Fibroblast of villous mesenchyme (primary cell): ENCODE data around the gene INTS11. TPM values are rescaled to one million over a fixed set of nuclear protein-coding genes. Genes with fewer than 3 reads are reported as not detected.

Experiments
- DNase-seq: peaks from one replicate; pipeline ENCODE4 v3.0.0-alpha.2; 2010; ENCODE audit warnings: low read depth
- H3K4me3 ChIP-seq: 2 replicates; pipeline ENCODE4 v1.5.1; 2011; ENCODE audit warnings: low read depth, mild to moderate bottlenecking, low read length
- total RNA-seq: library from RNA; depleted of rRNA; stranded (reverse); fragments of >200 nt; gene quantifications from 2 replicates; pipeline ENCODE4 v1.2.3, GENCODE V29; 2012
- TF ChIP-seq, protein P1 (sequence below): IDR thresholded peaks from 2 replicates; pipeline ENCODE4 v1.5.1; 2012; ENCODE audit warnings: low read depth, mild to moderate bottlenecking, low read length; ENCODE audit not compliant: insufficient read depth

The INTS11 gene
- total RNA-seq: 57.9 and 61.2 TPM in 2 replicates

DNA sequence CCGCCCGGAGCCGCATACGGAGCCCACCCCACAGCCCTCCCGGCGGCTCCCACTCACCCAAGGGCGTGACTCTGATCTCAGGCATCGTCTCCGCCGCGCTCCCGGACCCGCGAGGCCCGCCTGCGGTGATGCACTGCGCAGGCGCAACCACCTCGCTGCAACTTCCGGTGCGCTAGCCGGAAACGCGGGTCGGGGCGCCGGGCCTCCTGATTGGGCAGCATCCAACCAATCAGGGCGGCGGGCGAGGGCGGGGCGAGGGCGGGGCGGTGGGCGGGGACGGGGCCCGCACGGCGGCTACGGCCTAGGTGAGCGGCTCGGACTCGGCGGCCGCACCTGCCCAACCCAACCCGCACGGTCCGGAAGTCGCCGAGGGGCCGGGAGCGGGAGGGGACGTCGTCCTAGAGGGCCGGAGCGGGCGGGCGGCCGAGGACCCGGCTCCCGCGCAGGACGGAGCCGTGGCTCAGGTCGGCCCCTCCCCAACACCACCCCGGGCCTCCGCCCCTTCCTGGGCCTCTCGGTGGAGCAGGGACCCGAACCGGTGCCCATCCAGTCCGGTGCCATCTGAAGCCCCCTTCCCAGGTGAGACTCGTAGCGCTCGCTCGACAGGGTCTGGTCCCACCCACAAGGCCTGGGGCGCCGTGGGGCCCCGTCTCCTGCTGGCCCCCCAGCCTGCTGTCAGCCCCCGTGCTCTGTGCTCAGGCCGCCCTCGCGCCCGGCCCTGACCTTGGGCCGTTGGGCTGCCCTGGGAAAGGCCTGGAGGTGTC lies at the start of gene INTS11, which contains the start of gene CPTP:
INTS11 (minus strand) TSS at position 137 of the 764 bp plus-strand sequence; CDS start at position 85, 52 bp downstream.
CPTP (plus strand) TSS at position 279 of the 764 bp plus-strand sequence. CDS start 2,109 bp downstream, outside the sequence.
- TF ChIP-seq, protein P1, sequence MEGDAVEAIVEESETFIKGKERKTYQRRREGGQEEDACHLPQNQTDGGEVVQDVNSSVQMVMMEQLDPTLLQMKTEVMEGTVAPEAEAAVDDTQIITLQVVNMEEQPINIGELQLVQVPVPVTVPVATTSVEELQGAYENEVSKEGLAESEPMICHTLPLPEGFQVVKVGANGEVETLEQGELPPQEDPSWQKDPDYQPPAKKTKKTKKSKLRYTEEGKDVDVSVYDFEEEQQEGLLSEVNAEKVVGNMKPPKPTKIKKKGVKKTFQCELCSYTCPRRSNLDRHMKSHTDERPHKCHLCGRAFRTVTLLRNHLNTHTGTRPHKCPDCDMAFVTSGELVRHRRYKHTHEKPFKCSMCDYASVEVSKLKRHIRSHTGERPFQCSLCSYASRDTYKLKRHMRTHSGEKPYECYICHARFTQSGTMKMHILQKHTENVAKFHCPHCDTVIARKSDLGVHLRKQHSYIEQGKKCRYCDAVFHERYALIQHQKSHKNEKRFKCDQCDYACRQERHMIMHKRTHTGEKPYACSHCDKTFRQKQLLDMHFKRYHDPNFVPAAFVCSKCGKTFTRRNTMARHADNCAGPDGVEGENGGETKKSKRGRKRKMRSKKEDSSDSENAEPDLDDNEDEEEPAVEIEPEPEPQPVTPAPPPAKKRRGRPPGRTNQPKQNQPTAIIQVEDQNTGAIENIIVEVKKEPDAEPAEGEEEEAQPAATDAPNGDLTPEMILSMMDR: no peak
- H3K4me3 ChIP-seq: peak within 1 kb of the TSS; percentile 83
- peak; percentile 92 for DNase-seq

DNA sequence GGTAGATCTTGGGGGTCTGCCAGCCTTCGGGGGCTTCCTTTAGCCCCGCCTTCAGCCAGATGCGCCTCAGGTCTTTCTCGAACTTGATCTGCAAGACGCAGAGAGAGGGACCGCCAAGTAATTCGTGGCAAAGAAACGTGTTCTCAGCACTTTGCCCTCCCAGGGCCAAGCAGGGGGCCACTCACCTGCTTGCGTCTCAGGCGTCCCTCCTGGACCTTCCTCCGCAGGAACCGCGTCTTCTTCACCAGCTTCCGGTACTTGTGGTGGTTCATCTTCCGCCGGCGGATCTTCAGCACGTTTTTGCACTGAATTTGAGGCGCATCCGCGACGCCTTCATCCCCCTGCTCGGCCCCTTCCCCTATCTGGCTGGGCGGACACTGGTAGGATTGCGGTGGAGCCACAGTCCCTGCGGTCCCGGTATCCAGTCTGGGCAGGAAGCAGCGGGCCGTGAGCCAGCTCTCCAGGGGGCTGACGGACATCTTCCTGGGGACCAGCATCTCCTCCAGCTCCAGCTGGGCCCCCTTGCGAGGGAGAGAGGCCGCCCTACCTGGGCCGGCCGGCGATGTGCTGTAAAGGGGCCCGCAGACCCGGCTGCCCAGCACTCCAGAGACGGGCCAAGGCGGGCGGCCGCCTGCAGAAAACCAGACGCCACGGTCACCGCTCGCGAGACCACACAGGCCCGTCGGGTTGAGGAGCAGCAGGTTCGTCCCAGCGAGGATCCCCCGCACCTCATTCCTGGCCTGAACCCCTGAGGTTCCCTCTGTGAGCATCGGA lies 49.5 kb upstream of the INTS11 start:
- TF ChIP-seq, protein P1: no peak
- DNase-seq: no peak
- H3K4me3 ChIP-seq: peak overlapping the region; percentile 80

DNA sequence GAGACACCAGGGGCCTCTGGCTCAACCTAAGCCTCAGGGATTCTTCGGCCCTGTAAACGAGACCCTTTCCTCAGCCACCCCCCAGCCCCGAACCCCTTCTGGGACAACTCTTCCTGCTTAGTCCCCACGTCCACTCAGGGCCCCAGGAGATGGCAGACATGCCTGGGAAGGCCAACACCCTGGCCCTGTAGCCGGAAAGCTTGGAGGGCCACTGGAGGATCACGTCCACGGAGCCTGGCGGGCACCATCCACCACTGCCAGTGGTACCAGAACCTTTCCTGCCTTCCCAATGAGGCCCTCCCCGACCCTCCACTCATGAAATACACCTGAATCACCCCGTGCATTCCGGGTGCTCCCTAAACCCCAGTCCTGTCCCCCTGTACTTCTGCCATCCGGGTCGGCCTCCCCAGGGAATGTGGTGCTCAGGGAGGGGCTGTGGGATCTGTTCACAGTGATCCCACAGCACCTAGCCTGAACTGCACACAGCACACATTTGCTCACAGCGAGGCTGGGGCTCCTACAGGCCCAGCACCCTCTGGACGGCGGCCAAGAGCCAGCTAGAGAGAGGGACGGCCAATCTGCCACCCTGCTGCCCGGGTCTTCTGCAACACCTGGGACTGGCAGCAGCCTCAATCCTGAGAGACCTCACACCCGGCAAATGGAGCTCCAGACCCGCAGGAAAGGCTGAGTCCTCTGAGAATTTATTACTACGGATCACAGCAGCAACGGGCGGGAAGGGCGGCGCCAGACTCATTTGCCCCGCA lies 48.8 kb upstream of the INTS11 start:
- peak overlapping the region; percentile 80 for H3K4me3 ChIP-seq
- no peak for DNase-seq
- TF ChIP-seq, protein P1: no peak

DNA sequence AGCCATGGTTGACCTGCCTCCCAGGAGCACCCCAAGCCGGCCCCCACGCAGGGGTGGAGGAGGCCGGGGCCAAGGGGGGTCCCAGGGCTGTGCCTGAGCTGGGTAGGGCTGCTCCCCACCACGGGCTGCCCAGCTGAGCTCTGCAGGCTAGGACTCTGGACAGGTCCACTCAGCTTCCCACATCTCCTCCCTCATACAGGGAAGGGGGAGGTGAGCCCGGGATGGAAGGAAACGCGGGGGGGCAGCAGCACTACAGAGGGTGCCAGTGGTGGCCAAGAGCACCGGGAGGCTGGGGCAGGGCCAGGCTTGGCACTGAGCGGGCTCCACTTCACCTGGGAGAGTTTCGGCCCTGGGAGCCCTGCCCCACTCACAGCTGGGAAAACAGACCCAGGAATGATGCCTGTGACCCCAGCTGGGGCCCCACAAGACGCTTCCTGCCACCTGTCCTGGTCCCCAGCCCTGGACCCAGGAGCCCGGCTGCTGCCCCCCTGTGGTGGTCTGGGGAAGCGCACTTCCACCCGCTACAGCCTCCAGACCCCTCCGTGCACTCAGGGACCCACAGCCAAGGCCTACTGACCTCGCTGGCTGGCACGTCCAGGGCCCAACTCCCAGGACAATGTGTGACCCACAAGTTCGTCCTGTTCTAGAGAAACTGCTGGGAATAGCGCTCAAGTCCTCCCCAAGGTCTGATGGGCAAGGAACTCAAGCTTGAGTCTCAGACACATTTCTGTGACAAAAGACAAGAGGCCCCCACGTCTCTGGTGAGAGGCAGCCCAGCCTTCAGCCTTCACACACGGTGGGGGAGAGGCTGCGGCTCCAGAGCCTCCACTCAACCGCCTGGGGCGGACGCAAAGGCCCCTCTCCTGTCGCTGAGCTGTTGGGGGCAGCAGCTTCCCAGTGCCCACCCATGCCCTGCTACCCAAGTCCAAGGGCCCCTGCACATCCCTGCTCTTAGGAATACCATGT lies 47.6 kb upstream of the INTS11 start:
- peak; percentile 61 for DNase-seq
- H3K4me3 ChIP-seq: no peak overlapping the region
- TF ChIP-seq, protein P1: peak; percentile 93

DNA sequence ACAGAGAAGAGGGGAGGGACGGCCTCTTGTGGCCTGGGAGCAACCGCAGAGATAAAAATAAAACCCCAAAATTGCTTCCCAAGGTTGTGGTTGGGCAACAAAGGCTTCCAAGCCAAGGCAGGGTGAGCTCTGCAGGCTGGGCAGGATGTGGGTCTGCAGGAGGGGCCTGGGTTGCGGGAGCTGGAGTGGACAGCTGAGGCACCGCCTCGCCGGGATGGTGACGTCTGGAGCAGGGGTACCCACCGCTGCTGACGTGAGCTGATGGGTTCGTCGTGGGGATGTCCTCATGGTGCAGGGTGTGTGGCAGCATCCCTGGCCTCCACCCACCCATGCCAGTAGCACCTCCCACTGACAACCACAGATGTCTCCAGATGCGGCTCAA lies 46.9 kb upstream of the INTS11 start:
- TF ChIP-seq, protein P1: no peak
- no peak overlapping the region for H3K4me3 ChIP-seq
- DNase-seq: peak; percentile 48
